GM19468 (cell line): Measurements from ENCODE around the gene SCYGR5.
"Not testable (repeated sequence)": the region's sequence is repeated elsewhere in the genome, so short reads cannot be mapped to it uniquely, and the experiment has no call there.

Experiments
- ATAC-seq: cut with Tn5 transposase; IDR thresholded peaks from one replicate; pipeline ENCODE4 v1.9.1; 2021; ENCODE audit warnings: mild to moderate bottlenecking, moderate library complexity, moderate number of reproducible peaks; ENCODE audit not compliant: unreplicated experiment; ENCODE audit errors: extremely low read depth

The SCYGR5 gene

DNA sequence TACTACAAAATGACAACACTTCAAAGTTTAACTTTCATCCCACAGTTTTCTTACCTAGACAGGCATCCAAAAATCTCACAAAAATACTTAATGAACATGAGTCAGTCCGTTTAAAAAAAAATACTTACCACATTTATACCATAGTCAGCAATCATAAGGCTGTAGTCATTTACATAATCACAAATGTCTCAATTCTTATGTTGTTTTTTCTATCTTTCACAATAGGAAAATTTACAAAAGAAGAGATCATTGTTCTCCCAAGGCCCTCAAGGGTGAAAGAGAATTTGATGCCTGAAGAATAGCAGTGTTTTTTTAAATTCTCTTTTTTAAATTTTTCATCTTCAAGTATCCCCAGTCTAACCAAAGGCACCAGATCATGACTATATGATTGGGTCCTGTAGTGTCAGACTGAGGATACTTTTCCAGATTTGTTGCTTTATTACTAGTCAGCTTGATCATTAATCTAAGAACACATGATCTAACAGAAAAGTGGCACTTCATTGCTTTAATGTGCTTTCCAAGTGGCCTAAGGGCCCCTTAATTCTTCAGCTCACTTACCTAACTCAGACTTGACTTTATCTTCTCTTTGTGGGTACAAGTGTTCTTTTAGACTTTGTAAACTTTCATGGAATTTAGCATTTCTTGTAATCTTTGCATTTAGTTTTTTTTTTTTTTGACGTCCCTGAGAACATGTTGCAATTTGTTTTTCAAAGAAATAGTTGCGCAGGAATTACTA is 4.7 kb downstream of the SCYGR5 start:
- no peak for ATAC-seq

DNA sequence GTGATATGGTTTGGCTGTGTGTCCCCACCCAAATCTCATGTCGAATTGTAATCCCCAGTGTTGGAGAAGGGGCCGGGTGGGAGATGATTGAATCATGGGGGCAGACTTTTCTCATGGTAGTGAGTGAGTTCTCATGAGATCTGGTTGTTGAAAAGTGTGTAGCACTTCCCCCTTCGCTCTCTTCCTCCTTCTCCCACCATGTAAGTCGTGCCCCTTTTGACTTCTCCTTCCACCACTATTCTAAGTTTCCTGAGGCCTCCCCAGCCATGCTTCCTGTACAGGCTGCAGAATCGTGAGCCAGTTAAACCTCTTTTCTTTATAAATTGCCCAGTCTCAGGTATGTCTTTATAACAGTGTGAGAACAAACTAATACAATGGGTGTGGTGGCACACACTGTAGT is 7.0 kb downstream of the SCYGR5 start:
- not testable (repeated sequence) for ATAC-seq

DNA sequence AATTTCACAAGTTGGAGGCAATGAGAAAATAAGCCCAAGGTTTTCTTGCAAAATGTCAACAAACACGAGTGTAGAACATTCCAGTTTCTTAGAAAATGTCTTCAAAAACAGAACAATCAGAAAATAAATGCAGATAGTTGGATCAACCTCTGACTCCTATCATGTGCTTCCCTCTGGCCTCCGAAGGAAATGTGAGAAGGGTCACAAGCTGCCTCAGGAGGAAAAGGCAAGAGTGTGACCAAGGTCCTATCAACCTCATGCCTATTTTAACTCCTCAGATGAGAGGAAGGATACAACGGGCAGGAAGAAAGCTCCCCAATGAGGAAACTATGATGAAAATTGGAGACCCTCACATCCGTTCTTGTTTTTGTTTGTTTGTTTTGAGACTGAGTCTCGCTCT is 7.9 kb downstream of the SCYGR5 start:
- ATAC-seq: no peak

DNA sequence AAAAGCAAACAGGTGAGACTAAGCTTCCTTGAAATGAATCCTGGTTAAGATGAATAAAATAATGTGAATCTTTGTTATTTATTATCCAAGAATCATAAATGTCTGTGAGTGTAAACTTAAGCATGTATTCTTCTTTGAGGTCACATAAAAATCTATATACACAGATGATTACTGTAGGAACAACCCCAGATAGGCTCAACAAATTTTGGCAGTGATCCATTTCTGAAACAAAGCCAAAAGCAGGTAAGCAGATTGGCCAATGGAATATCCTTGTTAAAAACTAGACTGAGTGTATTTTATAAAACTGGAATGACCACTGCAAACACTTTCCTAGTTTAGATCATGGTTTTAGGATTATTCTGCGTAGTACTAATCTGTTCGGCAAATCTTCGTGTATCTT is 11.3 kb downstream of the SCYGR5 start:
- no peak for ATAC-seq

GRCh38 chr2:227684258-227684657 is 17.7 kb downstream of the SCYGR5 start:
- ATAC-seq: no peak

DNA sequence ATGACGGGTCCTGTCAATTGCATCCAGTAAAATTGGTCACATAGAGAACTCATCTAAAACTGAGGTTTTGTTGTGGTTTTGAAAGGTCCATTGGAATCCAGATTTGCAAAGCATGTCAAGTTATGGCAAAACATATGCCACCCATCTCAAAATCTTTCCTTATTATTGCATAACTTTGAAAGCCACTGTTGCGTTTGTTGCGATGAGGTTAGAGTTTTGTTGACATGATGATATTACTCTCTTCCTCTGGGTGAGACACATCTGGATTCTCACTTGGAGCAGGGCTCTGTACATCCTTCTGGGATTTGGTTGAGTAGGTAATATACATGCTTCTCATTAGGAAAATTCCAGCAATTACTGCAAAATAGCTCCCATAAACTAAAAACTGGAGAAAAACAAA is 20.6 kb downstream of the SCYGR5 start:
- ATAC-seq: no peak

GRCh38 chr2:227696990-227697679 is 30.5 kb downstream of the SCYGR5 start:
- ATAC-seq: no peak

DNA sequence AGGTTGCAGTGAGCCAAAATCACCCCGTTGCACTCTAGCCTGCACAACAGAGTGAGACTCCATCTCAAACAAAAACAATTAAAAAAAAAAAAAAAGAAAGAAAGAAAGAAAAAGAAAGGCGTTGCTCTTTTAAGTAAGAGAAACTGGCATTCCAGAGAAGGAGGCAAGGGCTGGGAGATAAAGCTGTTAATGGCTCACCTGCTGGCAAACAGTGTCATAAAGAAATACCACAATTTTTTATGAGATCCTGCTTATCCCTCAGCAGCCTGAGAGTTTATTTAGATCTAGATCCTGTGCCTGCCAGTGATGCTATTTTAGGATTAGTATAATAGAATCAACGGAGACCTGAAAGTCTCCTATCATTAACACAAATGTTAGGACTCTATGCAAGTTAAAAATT is 35.0 kb downstream of the SCYGR5 start:
- ATAC-seq: no peak

- ATAC-seq: no peak
These were observed 36.7 kb downstream of the SCYGR5 start for GRCh38 chr2:227703280-227703732.

GRCh38 chr2:227703961-227704360 is 37.4 kb downstream of the SCYGR5 start:
- no peak for ATAC-seq

GRCh38 chr2:227706859-227707258 is 40.3 kb downstream of the SCYGR5 start:
- no peak for ATAC-seq

GRCh38 chr2:227707390-227707789 is 40.8 kb downstream of the SCYGR5 start:
- ATAC-seq: no peak

DNA sequence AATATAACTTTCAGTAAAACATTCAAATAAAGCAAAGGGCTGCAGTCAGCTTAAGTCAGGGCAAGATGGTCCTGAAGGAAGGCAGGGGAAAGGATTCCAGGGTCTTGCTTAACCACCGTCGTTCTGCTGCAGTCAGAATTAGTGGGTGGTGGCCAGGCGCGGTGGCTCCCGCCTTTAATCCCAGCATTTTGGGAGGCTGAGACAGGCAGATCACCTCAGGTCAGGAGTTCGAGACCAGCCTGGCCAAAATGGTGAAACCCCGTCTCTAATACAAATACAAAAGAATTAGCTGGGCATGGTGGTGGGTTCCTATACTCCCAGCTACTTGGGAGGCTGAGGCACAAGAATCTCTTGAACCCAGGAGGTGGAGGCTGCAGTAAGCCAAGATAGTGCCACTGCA is 44.4 kb downstream of the SCYGR5 start:
- ATAC-seq: no peak

GRCh38 chr2:227713291-227713690 is 46.7 kb downstream of the SCYGR5 start:
- ATAC-seq: no peak

DNA sequence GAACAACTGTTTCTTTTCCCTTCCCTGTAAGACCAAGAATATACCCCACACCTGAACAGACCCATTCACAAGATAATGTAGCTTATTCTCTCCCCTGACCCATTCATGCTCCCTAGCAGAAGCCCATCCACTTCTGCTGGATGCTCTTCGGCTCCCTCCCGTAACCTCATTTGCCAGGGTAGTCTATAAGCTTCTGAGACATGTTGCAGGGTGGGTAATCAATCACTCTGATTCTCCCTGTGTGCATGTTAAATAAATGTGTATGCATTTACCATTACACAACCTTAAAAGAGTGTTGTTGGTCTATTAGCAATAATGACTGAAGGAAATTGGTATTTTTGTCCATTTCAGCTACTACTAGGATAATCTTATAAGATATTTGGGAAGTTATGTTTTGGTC is 49.9 kb downstream of the SCYGR5 start:
- ATAC-seq: no peak
